Vagina (tissue), 2 donors: ENCODE results near the gene NCOA3.

ENCODE experiments used
- CTCF ChIP-seq, 3 experiments: fragments of 450-650 bp in 2 of 3; fragments of 200-600 bp in 1 of 3; sonication (generic) in 1 of 3; IDR thresholded peaks; one replicate each; pipeline ENCODE4 v1.5.1; 2017 to 2019; ENCODE audit warnings: antibody characterized with exemption in 3 of 3, mild to moderate bottlenecking in 2 of 3, moderate library complexity in 2 of 3
- POLR2A ChIP-seq, 2 donors: fragments of 450-650 bp; IDR thresholded peaks; one replicate each; pipeline ENCODE4 v1.6.1; 2017; ENCODE audit warnings: antibody characterized with exemption in 2 of 2, mild to moderate bottlenecking in 2 of 2, moderate library complexity in 2 of 2
- POLR2AphosphoS5 ChIP-seq, 2 donors: sonication (generic); formaldehyde crosslinking; IDR thresholded peaks; one replicate each; pipeline ENCODE4 v1.9.0; 2017; ENCODE audit warnings: antibody characterized with exemption in 2 of 2, mild to moderate bottlenecking in 2 of 2, low read depth in 1 of 2; ENCODE audit not compliant: insufficient read depth in 1 of 2

DNA sequence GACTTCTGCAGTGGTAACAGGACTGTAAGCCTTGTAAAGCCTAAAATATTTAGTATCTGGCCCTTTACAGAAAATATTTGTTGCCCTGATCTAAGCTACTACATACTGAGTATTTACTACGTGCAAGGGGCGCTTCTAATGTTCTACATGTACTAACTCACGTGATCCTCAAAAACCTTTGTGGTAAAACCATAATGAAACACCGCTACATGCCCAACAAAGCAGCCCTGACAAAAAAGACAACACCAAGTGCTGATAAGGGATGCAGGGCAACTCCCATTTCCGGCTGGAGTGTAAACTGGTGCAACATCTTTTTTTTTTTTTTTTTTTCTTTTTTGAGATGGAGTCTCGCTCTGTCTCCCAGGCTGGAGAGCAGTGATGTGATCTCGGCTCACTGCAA lies 198.6 kb downstream of the NCOA3 start:
- TF ChIP-seq CTCF (IDR thresholded peaks at IDR 0.05), result no peak
- no peak for TF ChIP-seq POLR2AphosphoS5 (IDR thresholded peaks at IDR 0.05; ENCODE audit: insufficient read depth in 1 of 2, low read depth in 1 of 2)
- no peak for TF ChIP-seq POLR2A (IDR thresholded peaks at IDR 0.05)
